Measurements from ENCODE around the gene GTF3C4. TPM values are rescaled to one million over a fixed set of nuclear protein-coding genes. Genes with fewer than 3 reads are reported as not detected.

The GTF3C4 gene
- total and polyA plus RNA-seq, 3 donors from 2014 or later: 17.2 to 19.4 (median 18.4) TPM

DNA sequence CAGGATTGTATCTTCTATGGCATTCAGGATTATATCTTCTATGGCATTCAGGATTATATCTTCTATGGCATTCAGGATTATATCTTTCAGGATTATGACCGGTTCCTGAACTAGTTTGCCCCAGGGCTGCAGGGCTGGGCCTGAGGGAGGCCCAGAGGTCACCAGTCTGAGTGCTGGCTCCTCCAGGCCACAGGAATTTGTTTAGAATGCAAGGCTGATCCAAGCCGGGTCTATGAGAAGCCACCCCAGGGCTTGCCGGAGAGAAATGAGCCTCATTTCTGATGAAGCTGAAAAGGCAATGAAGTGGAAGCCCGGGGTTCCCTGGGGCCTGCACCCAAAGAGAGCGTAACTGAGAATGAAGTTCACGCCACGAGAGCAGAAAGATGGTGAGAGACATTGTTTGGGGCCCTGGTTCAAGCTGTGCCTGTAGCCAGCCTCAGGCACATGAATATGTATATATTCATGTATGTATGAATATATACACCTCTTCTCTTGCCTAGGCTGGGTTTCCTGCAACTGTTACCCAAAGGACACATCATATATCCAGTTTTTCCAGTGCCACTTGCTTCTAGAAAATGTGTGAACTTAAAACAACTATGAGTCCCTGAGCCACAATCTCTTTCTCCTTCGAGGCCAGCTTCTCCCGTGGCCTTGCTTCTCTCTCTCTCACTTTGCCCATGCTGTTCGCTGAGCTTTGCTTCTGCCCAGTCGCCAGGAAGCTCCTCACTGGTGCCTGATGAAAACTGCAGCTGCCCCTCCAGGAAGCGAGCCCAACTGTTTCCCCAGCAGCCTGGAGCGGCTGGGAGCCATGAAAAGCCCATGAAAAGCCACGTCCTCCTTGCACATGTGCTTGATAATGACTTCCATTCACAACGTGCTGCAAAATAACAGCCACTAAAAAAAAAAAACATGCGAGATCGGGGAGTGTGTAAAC lies 62.3 kb downstream of the GTF3C4 start:
- 71 to 73% methylated on average over 17 of the region's 17 CpGs for WGBS, 2 donors
- Histone ChIP-seq H3K36me3 (ENCODE audit: low read depth, missing control alignments) (no peaks in the 10 kb centered on the region), H3K27ac (no peak overlapping the region), H3K4me3 (no peak overlapping the region), H3K4me1 (peaks cover 3% of the 10 kb centered on the region), H3K27me3 (no peaks in the 10 kb centered on the region), H3K9me3 (no peaks in the 10 kb centered on the region)
- no peak for TF ChIP-seq POLR2A (IDR thresholded peaks at IDR 0.05)
- TF ChIP-seq CTCF (IDR thresholded peaks at IDR 0.05): no peak
- no peak for DNase-seq
- intact Hi-C loops (cut with DNase I; ENCODE audit: low total_unique reads): no loop called here

DNA sequence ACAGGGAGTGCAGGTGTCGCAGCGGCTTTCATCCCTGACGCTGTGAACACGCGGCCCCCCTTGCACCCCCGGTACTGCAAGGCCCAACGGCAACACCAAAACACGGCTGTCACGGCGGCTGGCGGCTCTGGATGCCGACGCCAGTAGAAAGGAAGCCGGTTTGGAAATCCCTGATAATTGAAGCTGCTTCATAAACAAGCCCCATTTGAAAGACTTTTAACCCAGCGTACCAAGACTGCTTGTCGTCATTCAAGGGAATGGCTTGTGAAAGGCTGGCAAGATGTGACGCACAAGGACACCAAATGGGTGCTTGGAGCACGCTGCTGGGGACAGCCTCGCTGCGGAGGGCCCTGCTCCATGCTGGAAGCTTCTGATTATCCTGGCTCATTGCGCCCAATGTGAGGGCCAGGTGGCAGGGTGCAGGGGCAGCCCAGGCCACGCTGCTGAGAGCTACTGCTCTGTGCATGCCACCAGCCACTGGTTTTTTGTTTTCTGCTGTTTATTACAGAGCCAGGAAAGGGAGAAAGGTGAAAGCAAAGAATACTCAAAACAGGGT lies 63.1 kb downstream of the GTF3C4 start:
- Histone ChIP-seq H3K9me3 (no peaks in the 10 kb centered on the region), H3K4me3 (no peak overlapping the region), H3K27ac (no peak overlapping the region), H3K4me1 (peaks cover 3% of the 10 kb centered on the region), H3K27me3 (no peaks in the 10 kb centered on the region), H3K36me3 (ENCODE audit: low read depth, missing control alignments) (no peaks in the 10 kb centered on the region)
- intact Hi-C loops (cut with DNase I; ENCODE audit: low total_unique reads): no loop called here
- WGBS, 2 donors: 78 to 81% methylated on average over 22 of the region's 22 CpGs
- DNase-seq: no peak
- TF ChIP-seq POLR2A (IDR thresholded peaks at IDR 0.05) (no peak), CTCF (IDR thresholded peaks at IDR 0.05) (no peak)

DNA sequence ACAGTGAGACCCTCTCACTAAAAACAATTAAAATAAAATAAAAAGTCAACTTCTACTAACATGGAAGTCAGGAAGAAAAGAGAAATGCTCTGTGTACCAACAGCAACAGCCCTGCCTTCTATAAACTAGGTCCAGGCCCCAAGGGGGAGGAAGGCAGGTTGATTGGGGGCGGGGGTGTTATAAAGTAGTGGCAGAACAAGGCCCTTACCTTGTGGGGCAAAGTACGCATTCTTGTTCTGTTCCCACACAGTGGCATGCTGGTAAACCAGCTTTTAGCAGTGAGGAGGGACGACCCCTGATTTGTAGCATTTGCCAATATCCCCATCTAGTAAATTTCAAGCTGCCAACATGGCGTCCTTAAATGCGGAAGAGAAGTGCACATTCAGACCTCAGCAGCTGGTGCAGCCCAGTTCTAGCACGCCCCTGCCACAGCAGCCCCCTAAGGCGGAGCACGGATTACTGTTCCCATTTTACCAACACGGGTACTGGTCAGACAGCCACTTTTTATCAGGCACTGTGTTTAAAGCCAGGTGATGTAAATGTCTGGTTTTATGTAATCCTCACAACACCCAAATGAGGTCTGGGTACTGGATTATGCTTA lies 69.5 kb downstream of the GTF3C4 start:
- Histone ChIP-seq H3K27ac (no peak overlapping the region), H3K27me3 (no peaks in the 10 kb centered on the region), H3K4me1 (no peaks in the 10 kb centered on the region), H3K4me3 (no peak overlapping the region), H3K9me3 (no peaks in the 10 kb centered on the region), H3K36me3 (ENCODE audit: low read depth, missing control alignments) (no peaks in the 10 kb centered on the region)
- TF ChIP-seq POLR2A (IDR thresholded peaks at IDR 0.05): no peak
- TF ChIP-seq CTCF (IDR thresholded peaks at IDR 0.05): no peak
- intact Hi-C loops (cut with DNase I; ENCODE audit: low total_unique reads): no loop called here
- 89 to 92% methylated on average over 9 of the region's 9 CpGs for WGBS, 2 donors
- no peak for DNase-seq

DNA sequence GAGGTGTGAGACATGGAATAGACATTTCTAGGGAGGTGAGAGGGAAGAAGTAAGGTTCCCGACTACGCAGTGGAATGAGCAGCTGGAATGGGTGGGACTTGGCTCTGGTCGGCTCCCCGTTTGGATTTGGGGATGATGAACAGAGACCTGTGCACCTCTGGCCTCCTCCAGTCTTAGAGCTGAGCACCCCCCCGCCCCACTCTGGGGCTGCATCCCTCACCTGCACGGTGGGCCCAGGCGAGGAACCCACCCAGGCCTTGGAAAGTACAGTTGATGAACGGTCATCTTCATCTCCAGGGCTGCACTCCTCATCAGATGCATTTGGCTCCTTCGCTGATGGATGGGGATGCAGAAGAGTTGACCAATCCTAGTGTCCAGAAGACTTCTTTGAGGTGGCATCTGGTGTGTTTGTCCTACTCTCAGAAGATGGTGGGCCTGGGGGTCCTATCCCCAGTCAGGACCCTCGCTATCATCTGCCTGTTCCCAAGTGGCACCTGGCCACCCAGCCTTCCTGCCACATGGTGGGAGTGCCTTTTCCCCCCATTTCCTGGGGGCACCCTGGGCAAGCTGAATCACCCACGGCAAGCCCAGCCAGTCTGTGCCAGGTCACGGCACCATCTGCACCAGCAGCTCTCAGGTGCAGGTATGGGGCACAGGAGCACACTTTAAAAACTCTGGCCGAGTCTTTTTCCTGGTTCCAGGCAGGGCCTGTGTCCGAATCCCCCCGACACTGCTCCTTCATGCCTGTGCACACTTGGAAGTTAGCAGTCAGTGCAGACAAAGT lies 70.5 kb downstream of the GTF3C4 start:
- WGBS, 2 donors: 89 to 93% methylated on average over 10 to 15 of the region's 15 CpGs
- DNase-seq: no peak
- intact Hi-C loops (cut with DNase I; ENCODE audit: low total_unique reads): no loop called here
- no peaks in the 10 kb centered on the region for H3K36me3 ChIP-seq (ENCODE audit: low read depth, missing control alignments)
- H3K9me3 ChIP-seq: no peaks in the 10 kb centered on the region
- H3K4me3 ChIP-seq: no peak overlapping the region
- TF ChIP-seq POLR2A (IDR thresholded peaks at IDR 0.05): no peak
- no peak for TF ChIP-seq CTCF (IDR thresholded peaks at IDR 0.05)
- no peaks in the 10 kb centered on the region for H3K4me1 ChIP-seq
- no peak overlapping the region for H3K27ac ChIP-seq
- no peaks in the 10 kb centered on the region for H3K27me3 ChIP-seq

All from testis (tissue), 3 donors.